ENCODE measurements around the gene MYRFL.

- no peak for TF ChIP-seq CTCF (IDR thresholded peaks at IDR 0.05)
- no peak for TF ChIP-seq POLR2A (IDR thresholded peaks at IDR 0.05)
Observed at GRCh38 chr12:69988481-69989321, 163.7 kb downstream of the MYRFL start.
